H1 (cell line): ENCODE measurements around the gene ARHGAP6.

ENCODE experiments used
- BRCA1 ChIP-seq: IDR thresholded peaks from 2 replicates; pipeline ENCODE4 v1.6.1; 2012; ENCODE audit warnings: low read depth, low read length, improper control_type of control experiment
- CREB1 ChIP-seq: IDR thresholded peaks from 2 replicates; pipeline ENCODE4 v1.6.1; 2012; ENCODE audit warnings: inconsistent platforms
- EGR1 ChIP-seq: IDR thresholded peaks from 2 replicates; pipeline ENCODE4 v1.6.1; 2011; ENCODE audit warnings: low read depth, low read length, borderline replicate concordance
- JUN ChIP-seq: IDR thresholded peaks from 2 replicates; pipeline ENCODE4 v1.6.1; 2011; ENCODE audit warnings: low read depth, mild to moderate bottlenecking, improper control_type of control experiment, low read length
- NRF1 ChIP-seq: IDR thresholded peaks from 2 replicates; pipeline ENCODE4 v1.6.1; 2011; ENCODE audit warnings: mild to moderate bottlenecking, low read depth, low read length, improper control_type of control experiment
- RFX5 ChIP-seq: IDR thresholded peaks from 2 replicates; pipeline ENCODE4 v1.6.1; 2011; ENCODE audit warnings: low read depth, low read length, improper control_type of control experiment, borderline replicate concordance
- SUZ12 ChIP-seq: fragments of 200-600 bp; sonication (generic); IDR thresholded peaks from 2 replicates; pipeline ENCODE4 v1.6.1; 2012; ENCODE audit warnings: mild to moderate bottlenecking, inconsistent platforms, low read length, moderate library complexity, mixed read lengths
- TF ChIP-seq, protein P1 (sequence below), 3 experiments: IDR thresholded peaks; 1 replicate in 2 of 3; 2 replicates in 1 of 3; pipeline versions ENCODE4 v1.5.1 to v1.6.1; 2011; ENCODE audit warnings: low read length in 3 of 3, mild to moderate bottlenecking in 3 of 3, inconsistent platforms in 2 of 3, low read depth in 1 of 3, moderate library complexity in 1 of 3; ENCODE audit not compliant: insufficient read depth in 1 of 3; ENCODE audit errors: control extremely low read depth in 1 of 3
- TF ChIP-seq, protein P2 (sequence below): IDR thresholded peaks from 2 replicates; pipeline ENCODE4 v1.6.1; 2012; ENCODE audit warnings: inconsistent platforms

DNA sequence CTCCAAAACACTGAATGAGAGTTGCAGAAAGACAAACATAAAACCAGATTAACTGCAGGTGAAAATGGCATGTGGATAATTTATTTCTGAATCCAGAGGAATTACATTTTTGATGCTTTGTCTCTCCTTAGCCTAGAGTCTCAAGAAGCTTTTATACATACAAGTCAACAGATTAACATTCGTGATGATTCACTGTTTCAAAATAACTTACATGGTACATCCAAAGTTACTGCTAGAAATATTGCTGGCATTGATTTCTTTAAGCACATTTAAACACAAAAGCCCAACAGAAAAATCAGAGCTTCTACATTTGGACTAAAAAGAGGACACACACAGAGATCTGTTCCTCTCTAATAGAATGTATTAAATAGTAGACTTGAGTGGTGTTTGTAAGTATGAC, 266.9 kb downstream of the ARHGAP6 start:
- TF ChIP-seq, protein P1, sequence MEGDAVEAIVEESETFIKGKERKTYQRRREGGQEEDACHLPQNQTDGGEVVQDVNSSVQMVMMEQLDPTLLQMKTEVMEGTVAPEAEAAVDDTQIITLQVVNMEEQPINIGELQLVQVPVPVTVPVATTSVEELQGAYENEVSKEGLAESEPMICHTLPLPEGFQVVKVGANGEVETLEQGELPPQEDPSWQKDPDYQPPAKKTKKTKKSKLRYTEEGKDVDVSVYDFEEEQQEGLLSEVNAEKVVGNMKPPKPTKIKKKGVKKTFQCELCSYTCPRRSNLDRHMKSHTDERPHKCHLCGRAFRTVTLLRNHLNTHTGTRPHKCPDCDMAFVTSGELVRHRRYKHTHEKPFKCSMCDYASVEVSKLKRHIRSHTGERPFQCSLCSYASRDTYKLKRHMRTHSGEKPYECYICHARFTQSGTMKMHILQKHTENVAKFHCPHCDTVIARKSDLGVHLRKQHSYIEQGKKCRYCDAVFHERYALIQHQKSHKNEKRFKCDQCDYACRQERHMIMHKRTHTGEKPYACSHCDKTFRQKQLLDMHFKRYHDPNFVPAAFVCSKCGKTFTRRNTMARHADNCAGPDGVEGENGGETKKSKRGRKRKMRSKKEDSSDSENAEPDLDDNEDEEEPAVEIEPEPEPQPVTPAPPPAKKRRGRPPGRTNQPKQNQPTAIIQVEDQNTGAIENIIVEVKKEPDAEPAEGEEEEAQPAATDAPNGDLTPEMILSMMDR (IDR thresholded peaks at IDR 0.05; ENCODE audit: control extremely low read depth in 1 of 3, insufficient read depth in 1 of 3, low read depth in 1 of 3, low read length in 3 of 3), result no peak
- TF ChIP-seq BRCA1 (no peak), SUZ12 (no peak), NRF1 (no peak), RFX5 (no peak), CREB1 (no peak), JUN (no peak), EGR1 (no peak)
- TF ChIP-seq, protein P2, sequence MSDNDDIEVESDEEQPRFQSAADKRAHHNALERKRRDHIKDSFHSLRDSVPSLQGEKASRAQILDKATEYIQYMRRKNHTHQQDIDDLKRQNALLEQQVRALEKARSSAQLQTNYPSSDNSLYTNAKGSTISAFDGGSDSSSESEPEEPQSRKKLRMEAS, result no peak
